Fibroblast of villous mesenchyme (primary cell): ENCODE measurements around the gene TTC27. TPM values are rescaled to one million over a fixed set of nuclear protein-coding genes. Genes with fewer than 3 reads are reported as not detected.
"Not testable (repeated sequence)": the region's sequence is repeated elsewhere in the genome, so short reads cannot be mapped to it uniquely, and the experiment has no call there.

Experiments
- DNase-seq: peaks from one replicate; pipeline ENCODE4 v3.0.0-alpha.2; 2010; ENCODE audit warnings: low read depth
- H3K4me3 ChIP-seq: 2 replicates; pipeline ENCODE4 v1.5.1; 2011; ENCODE audit warnings: low read depth, mild to moderate bottlenecking, low read length
- total RNA-seq: library from RNA; depleted of rRNA; stranded (reverse); fragments of >200 nt; gene quantifications from 2 replicates; pipeline ENCODE4 v1.2.3, GENCODE V29; 2012
- TF ChIP-seq, protein P1 (sequence below): IDR thresholded peaks from 2 replicates; pipeline ENCODE4 v1.5.1; 2012; ENCODE audit warnings: low read depth, mild to moderate bottlenecking, low read length; ENCODE audit not compliant: insufficient read depth

The TTC27 gene
- total RNA-seq, 1 donor = 32.4 TPM

DNA sequence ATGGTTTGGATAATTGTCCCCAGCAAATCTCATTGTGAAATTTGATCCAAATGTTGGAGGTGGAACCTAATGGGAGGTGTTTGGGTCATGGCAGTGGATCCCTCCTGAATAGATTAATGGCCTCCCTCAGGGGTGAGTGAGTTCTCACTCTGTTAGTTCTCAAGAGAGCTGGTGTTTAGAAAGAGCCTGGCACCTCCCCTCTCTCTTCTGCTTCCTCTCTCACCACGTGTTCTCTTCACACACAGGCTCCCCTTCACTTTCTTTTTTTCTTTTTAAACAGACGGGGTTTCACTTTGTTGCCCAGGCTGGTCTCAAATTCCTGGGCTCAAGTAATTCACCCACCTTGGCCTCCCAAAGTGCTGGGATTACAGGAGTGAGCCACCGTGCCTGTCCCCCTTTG, 207.3 kb downstream of the TTC27 start:
- TF ChIP-seq, protein P1, sequence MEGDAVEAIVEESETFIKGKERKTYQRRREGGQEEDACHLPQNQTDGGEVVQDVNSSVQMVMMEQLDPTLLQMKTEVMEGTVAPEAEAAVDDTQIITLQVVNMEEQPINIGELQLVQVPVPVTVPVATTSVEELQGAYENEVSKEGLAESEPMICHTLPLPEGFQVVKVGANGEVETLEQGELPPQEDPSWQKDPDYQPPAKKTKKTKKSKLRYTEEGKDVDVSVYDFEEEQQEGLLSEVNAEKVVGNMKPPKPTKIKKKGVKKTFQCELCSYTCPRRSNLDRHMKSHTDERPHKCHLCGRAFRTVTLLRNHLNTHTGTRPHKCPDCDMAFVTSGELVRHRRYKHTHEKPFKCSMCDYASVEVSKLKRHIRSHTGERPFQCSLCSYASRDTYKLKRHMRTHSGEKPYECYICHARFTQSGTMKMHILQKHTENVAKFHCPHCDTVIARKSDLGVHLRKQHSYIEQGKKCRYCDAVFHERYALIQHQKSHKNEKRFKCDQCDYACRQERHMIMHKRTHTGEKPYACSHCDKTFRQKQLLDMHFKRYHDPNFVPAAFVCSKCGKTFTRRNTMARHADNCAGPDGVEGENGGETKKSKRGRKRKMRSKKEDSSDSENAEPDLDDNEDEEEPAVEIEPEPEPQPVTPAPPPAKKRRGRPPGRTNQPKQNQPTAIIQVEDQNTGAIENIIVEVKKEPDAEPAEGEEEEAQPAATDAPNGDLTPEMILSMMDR = no peak
- no peak for DNase-seq
- H3K4me3 ChIP-seq = no peak overlapping the region

DNA sequence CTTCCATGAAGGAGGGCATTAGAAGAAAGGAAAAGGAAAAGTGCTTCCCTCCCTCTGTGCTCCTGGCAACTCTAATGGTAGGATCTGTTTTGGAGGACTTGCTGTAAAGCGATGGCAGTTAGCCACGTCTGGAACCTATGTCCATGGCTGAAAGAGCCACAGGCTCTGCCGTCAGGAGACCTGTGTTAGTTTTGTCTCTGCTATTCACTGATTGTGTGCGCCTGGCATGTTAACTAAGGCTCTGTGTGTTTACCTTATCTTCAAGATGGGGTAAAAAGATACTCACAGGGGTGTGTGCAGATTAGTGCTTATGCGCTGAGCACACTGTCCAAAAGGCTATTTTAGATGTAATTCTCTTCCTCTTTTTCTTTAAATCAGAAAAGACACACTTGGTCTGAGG, 209.1 kb downstream of the TTC27 start:
- TF ChIP-seq, protein P1 = no peak
- no peak for DNase-seq

DNA sequence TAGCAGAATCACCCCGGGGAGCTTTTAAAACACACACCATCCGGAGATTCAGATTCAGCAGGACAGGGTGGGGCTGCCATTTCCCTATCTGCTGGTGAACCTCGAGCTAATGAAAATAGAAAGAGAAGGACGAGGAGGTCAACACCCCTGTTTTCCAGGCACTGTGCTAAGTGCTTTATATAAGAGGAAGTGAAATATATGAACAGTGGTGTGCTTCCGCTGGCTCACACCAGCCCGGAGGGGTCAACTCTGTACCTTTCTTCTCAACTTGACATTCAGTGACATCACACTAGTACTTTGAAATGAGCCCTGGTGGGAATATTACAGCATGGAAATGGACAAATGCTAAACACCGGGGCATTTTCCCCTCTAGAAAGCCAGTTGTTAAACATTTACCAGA, 210.6 kb downstream of the TTC27 start:
- no peak overlapping the region for H3K4me3 ChIP-seq
- TF ChIP-seq, protein P1 = no peak
- no peak for DNase-seq

More for the DNA sequence above, 209.1 kb downstream of the TTC27 start:
- H3K4me3 ChIP-seq = no peak overlapping the region

DNA sequence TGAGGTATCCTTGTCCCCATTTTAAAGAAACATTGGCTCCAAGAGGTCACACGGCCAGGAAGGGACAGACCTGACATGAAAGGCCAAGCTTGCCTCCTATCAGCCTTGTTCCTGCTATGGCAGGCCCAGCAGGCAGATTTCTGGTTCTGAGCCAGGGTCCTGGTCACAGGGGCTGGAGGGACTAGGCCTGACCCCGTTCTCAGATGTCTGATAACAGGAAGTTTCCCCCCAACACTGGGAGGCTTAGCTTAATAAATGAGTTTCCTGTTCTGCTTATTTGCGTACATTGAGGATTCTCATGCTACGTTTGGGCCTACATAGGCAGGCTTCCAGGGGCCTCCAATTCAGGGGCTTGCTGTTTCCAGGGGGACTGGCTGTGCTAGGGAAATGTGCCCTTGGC, 211.1 kb downstream of the TTC27 start:
- TF ChIP-seq, protein P1 = no peak
- H3K4me3 ChIP-seq = no peak overlapping the region
- no peak for DNase-seq

DNA sequence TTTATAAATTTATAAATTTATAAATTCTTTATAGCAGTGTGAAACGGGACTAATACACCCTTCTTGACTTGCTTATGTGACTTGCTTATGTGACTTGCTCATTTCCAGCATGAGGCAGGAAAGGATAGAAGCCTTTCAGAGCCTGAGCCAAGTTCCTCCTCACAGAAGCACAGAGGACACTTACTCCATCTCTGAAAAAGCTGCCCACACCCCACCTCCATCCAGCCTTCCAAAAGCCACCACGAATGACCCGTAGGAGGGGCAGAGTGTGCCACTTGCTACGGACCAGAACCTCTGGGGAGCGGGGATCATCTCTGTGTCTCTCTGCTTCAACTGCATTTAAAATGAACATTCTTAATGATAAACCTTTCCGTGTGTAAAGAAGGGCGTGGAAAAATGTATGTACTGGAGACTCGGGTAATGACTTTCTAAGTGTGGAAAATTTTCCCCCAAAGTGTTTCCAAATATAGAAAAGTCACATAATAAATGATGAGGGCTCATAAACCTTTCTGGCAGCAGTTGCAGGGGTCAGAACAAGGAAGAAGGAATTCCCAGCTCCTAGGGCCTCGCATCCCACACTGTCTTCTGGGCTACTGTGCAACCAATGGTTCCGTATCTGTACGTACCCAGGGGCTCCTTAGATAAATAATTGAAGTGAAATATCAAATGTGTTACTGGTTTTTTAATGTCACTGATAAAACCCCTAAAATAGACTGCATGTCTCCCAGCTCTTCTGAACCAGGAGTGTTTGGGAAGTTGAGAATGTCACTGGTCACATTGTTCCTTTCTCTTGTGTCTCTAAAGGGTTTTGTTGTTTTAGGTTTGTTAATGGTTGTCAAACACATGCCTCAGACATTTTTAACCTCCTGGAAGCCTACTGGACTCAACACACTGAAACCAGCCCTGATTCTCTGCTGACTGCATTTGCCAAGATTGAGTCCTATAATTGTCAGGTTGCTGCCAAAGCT, 214.4 kb downstream of the TTC27 start:
- DNase-seq = no peak
- no peak overlapping the region for H3K4me3 ChIP-seq
- TF ChIP-seq, protein P1 = no peak

DNA sequence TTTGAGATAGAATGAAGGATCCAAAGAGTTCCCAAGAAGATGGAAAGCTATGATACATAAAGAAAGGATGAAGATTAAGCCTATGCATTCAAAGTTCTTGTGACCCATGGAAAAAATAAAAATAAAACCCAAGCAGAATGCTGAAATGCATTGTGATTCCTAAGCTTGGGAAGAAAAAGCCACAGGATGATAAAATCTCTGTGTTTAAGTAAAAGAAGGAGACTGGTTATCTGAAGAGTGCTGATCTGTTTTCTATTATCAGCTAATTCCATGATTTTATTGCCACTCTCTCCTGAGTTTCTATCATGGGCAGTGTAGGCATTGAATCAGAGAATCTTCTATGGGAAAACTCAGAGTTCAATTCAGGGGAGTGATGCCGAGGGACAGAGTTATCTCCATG, 215.8 kb downstream of the TTC27 start:
- TF ChIP-seq, protein P1 = no peak
- no peak for DNase-seq
- no peak overlapping the region for H3K4me3 ChIP-seq

DNA sequence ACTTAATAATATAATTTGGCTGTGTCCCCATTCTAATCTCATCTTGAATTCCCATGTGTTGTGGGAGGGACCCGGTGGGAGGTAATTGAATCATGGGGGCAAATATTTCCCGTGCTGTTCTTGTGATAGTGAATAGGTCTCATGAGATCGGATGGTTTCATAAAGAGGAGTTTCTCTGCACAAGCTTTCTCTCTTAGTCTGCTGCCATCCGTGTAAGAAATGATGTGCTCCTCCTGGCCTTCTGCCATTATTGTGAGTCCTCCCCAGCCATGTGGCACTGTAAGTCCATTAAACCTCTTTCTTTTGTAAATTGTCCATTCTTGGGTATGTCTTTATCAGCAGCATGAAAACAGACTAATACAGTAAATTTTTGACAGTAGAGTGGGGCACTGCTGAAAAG, 216.4 kb downstream of the TTC27 start:
- TF ChIP-seq, protein P1 = no peak
- no peak for DNase-seq

DNA sequence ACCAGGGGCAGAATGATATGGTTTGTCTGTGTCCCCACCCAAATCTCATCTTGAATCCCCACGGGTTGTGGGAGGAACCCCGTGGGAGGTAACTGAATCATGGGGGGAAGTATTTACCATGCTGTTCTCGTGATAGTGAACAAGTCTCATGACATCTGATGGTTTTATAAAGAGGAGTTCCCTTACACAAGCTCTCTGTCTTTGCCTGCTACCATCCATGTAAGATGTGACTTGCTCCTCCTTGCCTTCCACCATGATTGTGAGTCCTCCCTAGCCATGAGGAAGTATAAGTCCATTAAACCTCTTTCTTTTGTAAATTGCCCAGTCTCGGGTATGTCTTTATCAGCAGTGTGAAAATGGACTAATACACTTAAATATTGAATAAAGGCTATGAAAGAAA, 218.4 kb downstream of the TTC27 start:
- DNase-seq, H3K4me3 ChIP-seq: not testable (repeated sequence)

More for the DNA sequence above, 216.4 kb downstream of the TTC27 start:
- H3K4me3 ChIP-seq = no peak overlapping the region
